GM12892 (cell line): ENCODE measurements around the gene GZMB.

Source experiments
- POLR2A ChIP-seq: IDR thresholded peaks from 2 replicates; pipeline ENCODE4 v1.6.1; 2011; ENCODE audit warnings: low read depth, low read length, control low read depth
- POLR2AphosphoS5 ChIP-seq: IDR thresholded peaks from 2 replicates; pipeline ENCODE4 v1.6.1; 2011; ENCODE audit warnings: low read depth, low read length, control low read depth

- TF ChIP-seq POLR2A: no peak
- TF ChIP-seq POLR2AphosphoS5: no peak
Observed at GRCh38 chr14:24595073-24595808, 38.7 kb downstream of the GZMB start.
